Neuronal stem cell (in vitro differentiated cells): ENCODE results near the gene ZNF398.

Experiments
- DNase-seq: peaks from one replicate; pipeline ENCODE4 v3.0.0-alpha.2; 2013; ENCODE audit warnings: low spot score
- H2AFZ ChIP-seq: one replicate; pipeline ENCODE4 v1.6.1; 2013; ENCODE audit warnings: mild to moderate bottlenecking, low read length, inconsistent platforms
- H2AK5ac ChIP-seq: 2 replicates; pipeline ENCODE4 v1.6.1; 2013; ENCODE audit warnings: low read depth, mild to moderate bottlenecking, inconsistent platforms, low read length, moderate library complexity, mixed read lengths
- H2BK120ac ChIP-seq: 2 replicates; pipeline ENCODE4 v1.6.1; 2013; ENCODE audit warnings: low read depth, mild to moderate bottlenecking, inconsistent platforms, low read length, moderate library complexity, mixed read lengths
- H2BK12ac ChIP-seq: one replicate; pipeline ENCODE4 v1.6.1; 2013; ENCODE audit warnings: low read length, inconsistent platforms
- H2BK15ac ChIP-seq: 2 replicates; pipeline ENCODE4 v1.6.1; 2013; ENCODE audit warnings: mild to moderate bottlenecking, low read length, inconsistent platforms, mixed read lengths
- H2BK5ac ChIP-seq: one replicate; pipeline ENCODE4 v1.6.1; 2013; ENCODE audit warnings: inconsistent platforms, mild to moderate bottlenecking, low read length, moderate library complexity
- H3K14ac ChIP-seq: one replicate; pipeline ENCODE4 v1.6.1; 2013; ENCODE audit warnings: low read length, inconsistent platforms
- H3K18ac ChIP-seq: 2 replicates; pipeline ENCODE4 v1.6.1; 2013; ENCODE audit warnings: low read length, inconsistent platforms
- H3K23ac ChIP-seq: 2 replicates; pipeline ENCODE4 v1.6.1; 2013; ENCODE audit warnings: low read depth, mild to moderate bottlenecking, mixed read lengths, low read length, inconsistent platforms; ENCODE audit not compliant: poor library complexity
- H3K27ac ChIP-seq: replicated peaks from 3 replicates; pipeline ENCODE4 v1.5.1; 2013; ENCODE audit warnings: low read length, inconsistent platforms
- H3K27me3 ChIP-seq, 3 experiments: 2 replicates each; pipeline ENCODE4 v1.6.1; 2013; ENCODE audit warnings: low read length in 3 of 3, mild to moderate bottlenecking in 2 of 3, inconsistent platforms in 1 of 3, low read depth in 1 of 3, mixed read lengths in 1 of 3, moderate library complexity in 1 of 3; ENCODE audit not compliant: control insufficient read depth in 3 of 3, insufficient read depth in 3 of 3
- H3K36me3 ChIP-seq, 2 donors: replicated peaks in 1 of 2; 2 replicates each; pipeline ENCODE4 v1.6.1; 2013; ENCODE audit warnings: low read length in 2 of 2; ENCODE audit not compliant: control insufficient read depth in 2 of 2, insufficient read depth in 2 of 2
- H3K4ac ChIP-seq: 2 replicates; pipeline ENCODE4 v1.6.1; 2013; ENCODE audit warnings: inconsistent platforms, mild to moderate bottlenecking, low read length, moderate library complexity
- H3K4me1 ChIP-seq, 2 donors: 1 replicate in 1 of 2; 2 replicates in 1 of 2; pipeline ENCODE4 v1.6.1; 2013; ENCODE audit warnings: low read length in 2 of 2, low read depth in 1 of 2; ENCODE audit not compliant: control insufficient read depth in 2 of 2, insufficient read depth in 1 of 2
- H3K4me2 ChIP-seq: one replicate; pipeline ENCODE4 v1.6.1; 2013; ENCODE audit warnings: mild to moderate bottlenecking, low read length, inconsistent platforms; ENCODE audit not compliant: insufficient read depth, poor library complexity, severe bottlenecking
- H3K4me3 ChIP-seq, 2 donors: 2 replicates each; pipeline ENCODE4 v1.5.1; 2013; ENCODE audit warnings: low read length in 2 of 2, mild to moderate bottlenecking in 2 of 2, inconsistent platforms in 1 of 2, moderate library complexity in 1 of 2
- H3K79me1 ChIP-seq: one replicate; pipeline ENCODE4 v1.6.1; 2013; ENCODE audit warnings: low read depth, mild to moderate bottlenecking, inconsistent platforms, low read length, moderate library complexity
- H3K9ac ChIP-seq: one replicate; pipeline ENCODE4 v1.6.1; 2013; ENCODE audit warnings: mild to moderate bottlenecking, low read depth, low read length, inconsistent platforms; ENCODE audit not compliant: poor library complexity
- H3K9me3 ChIP-seq, 2 donors: replicated peaks in 1 of 2; 2 replicates each; pipeline versions ENCODE3 to v1.6.1; 2013; ENCODE audit warnings: low read length in 2 of 2, mild to moderate bottlenecking in 2 of 2, inconsistent platforms in 1 of 2, low read depth in 1 of 2, mixed read lengths in 1 of 2, moderate library complexity in 1 of 2; ENCODE audit not compliant: control insufficient read depth in 2 of 2, insufficient read depth in 1 of 2
- H4K8ac ChIP-seq: one replicate; pipeline ENCODE4 v1.6.1; 2013; ENCODE audit warnings: low read depth, mild to moderate bottlenecking, inconsistent platforms, low read length, moderate library complexity
- H4K91ac ChIP-seq: one replicate; pipeline ENCODE4 v1.6.1; 2013; ENCODE audit warnings: low read length, low read depth, mild to moderate bottlenecking, inconsistent platforms; ENCODE audit not compliant: poor library complexity
- WGBS, 2 donors: extraction: QIAGEN DNeasy Blood & Tissue Kit; methylation state at CpG; one replicate each; pipeline ENCODE4 v1.1.7; 2013; ENCODE audit warnings: missing lambda C conversion rate in 2 of 2, mixed read lengths in 1 of 2; ENCODE audit not compliant: insufficient read length in 2 of 2, insufficient replicate concordance in 1 of 2; ENCODE audit errors: extremely low coverage in 2 of 2; 5-methylcytosine and 5-hydroxymethylcytosine counted together

Gene ZNF398

DNA sequence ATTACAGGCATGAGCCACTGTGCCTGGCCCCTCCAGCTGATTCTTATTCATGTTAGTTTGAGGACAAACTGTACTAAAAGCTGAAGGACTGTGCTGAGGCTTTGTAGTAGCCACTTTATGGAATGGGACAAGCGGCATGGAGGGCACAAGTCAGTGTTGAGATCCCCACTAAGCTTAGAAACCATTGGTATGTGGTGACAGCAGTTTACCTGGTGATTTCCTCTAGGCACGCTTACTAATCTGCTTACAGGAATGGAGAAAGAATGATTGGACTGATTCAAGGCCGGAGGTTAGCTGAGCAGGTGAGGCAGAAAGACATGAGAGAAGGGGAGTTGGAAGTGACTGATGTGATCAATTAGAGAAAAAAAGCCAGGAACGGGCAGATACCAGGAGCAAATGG lies 3.7 kb downstream of the ZNF398 start:
- Histone ChIP-seq H3K27ac (no peak overlapping the region), H3K9me3 (no peaks in the 10 kb centered on the region), H2AFZ (no peak overlapping the region), H4K91ac (no peak overlapping the region), H3K4ac (no peak overlapping the region), H3K27me3 (no peaks in the 10 kb centered on the region), H3K18ac (no peak overlapping the region), H3K79me1 (peaks cover 19% of the 10 kb centered on the region), H2BK15ac (no peak overlapping the region), H2BK5ac (no peak overlapping the region), H3K4me3 (no peak overlapping the region), H4K8ac (no peak overlapping the region), H2AK5ac (no peak overlapping the region), H3K4me2 (no peak overlapping the region), H3K23ac (no peak overlapping the region), H3K14ac (no peak overlapping the region), H3K9ac (no peak overlapping the region), H3K36me3 (peaks cover 9 to 42% of the 10 kb centered on the region in 2 donors), H2BK12ac (no peak overlapping the region), H3K4me1 (no peaks in the 10 kb centered on the region), H2BK120ac (no peak overlapping the region)
- no peak for DNase-seq
- no CpG with 5 or more reads among the region's 4 CpGs for WGBS, 2 donors

GRCh38 chr7:149153346-149153745 lies 6.1 kb downstream of the ZNF398 start:
- Histone ChIP-seq H3K79me1 (peaks cover 9% of the 10 kb centered on the region), H3K27ac (no peak overlapping the region), H2BK120ac (no peak overlapping the region), H2BK15ac (no peak overlapping the region), H3K9me3 (no peaks in the 10 kb centered on the region), H2BK5ac (no peak overlapping the region), H4K8ac (no peak overlapping the region), H4K91ac (no peak overlapping the region), H2BK12ac (no peak overlapping the region), H3K4me2 (no peak overlapping the region), H3K18ac (no peak overlapping the region), H3K4me1 (no peaks in the 10 kb centered on the region), H3K4me3 (no peak overlapping the region), H3K27me3 (no peaks in the 10 kb centered on the region), H3K23ac (no peak overlapping the region), H3K36me3 (peaks cover 13 to 58% of the 10 kb centered on the region in 2 donors), H3K9ac (no peak overlapping the region), H2AK5ac (no peak overlapping the region), H3K4ac (no peak overlapping the region), H3K14ac (no peak overlapping the region), H2AFZ (no peak overlapping the region)
- no CpG with 5 or more reads among the region's 2 CpGs for WGBS, 2 donors
- no peak for DNase-seq

GRCh38 chr7:149154056-149154455 lies 6.8 kb downstream of the ZNF398 start:
- no peaks in the 10 kb centered on the region for H3K27me3 ChIP-seq
- H3K4me1 ChIP-seq: no peaks in the 10 kb centered on the region
- DNase-seq: no peak
- WGBS, 2 donors: no CpG with 5 or more reads among the region's 11 CpGs
- no peak overlapping the region for H3K23ac ChIP-seq
- peaks cover 13 to 60% of the 10 kb centered on the region in 2 donors for H3K36me3 ChIP-seq
- no peaks in the 10 kb centered on the region for H3K9me3 ChIP-seq
- peaks cover 9% of the 10 kb centered on the region for H3K79me1 ChIP-seq
- H3K9ac ChIP-seq: peak overlapping the region; percentile 60
- H2BK12ac ChIP-seq: no peak overlapping the region
- H3K4me2 ChIP-seq: no peak overlapping the region
- H2AFZ ChIP-seq: no peak overlapping the region
- H3K4ac ChIP-seq: no peak overlapping the region
- no peak overlapping the region for H2AK5ac ChIP-seq
- no peak overlapping the region for H4K8ac ChIP-seq
- no peak overlapping the region for H3K14ac ChIP-seq
- H3K4me3 ChIP-seq: peak overlapping the region in 1 of 2 donors; percentile 3
- no peak overlapping the region for H4K91ac ChIP-seq
- no peak overlapping the region for H2BK5ac ChIP-seq
- no peak overlapping the region for H2BK15ac ChIP-seq
- H3K18ac ChIP-seq: no peak overlapping the region
- H2BK120ac ChIP-seq: no peak overlapping the region
- H3K27ac ChIP-seq: no peak overlapping the region

DNA sequence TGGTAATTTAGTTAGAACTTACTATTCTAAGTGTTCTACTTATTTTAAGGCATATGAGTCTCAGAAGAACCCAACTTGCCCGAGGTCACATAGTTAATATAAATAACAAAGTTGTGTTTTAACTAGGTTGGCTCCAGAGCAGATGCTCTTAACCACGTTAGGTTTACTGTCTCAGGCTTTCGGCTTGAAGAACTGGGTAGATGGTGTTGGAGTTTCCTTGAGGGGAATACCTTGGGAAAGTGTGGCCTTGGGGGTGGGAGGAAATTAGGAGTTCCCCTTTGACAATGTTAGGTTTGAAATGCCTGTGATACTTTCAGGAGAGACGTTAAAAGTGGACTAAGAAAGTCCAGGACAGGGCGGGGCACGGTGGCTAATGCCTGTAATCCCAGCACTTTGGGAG lies 9.6 kb downstream of the ZNF398 start:
- H3K79me1 ChIP-seq: peaks cover 4% of the 10 kb centered on the region
- no CpG with 5 or more reads among the region's 6 CpGs for WGBS, 2 donors
- H2BK5ac ChIP-seq: no peak overlapping the region
- no peak overlapping the region for H3K14ac ChIP-seq
- no peak overlapping the region for H3K4ac ChIP-seq
- H3K9ac ChIP-seq: no peak overlapping the region
- H2BK15ac ChIP-seq: no peak overlapping the region
- H2AK5ac ChIP-seq: no peak overlapping the region
- H3K18ac ChIP-seq: no peak overlapping the region
- H3K4me1 ChIP-seq: no peaks in the 10 kb centered on the region
- H3K9me3 ChIP-seq: no peaks in the 10 kb centered on the region
- no peak overlapping the region for H4K91ac ChIP-seq
- no peak overlapping the region for H3K27ac ChIP-seq
- no peak overlapping the region for H4K8ac ChIP-seq
- H3K36me3 ChIP-seq: peaks cover 13 to 63% of the 10 kb centered on the region in 2 donors
- no peak overlapping the region for H3K23ac ChIP-seq
- H2AFZ ChIP-seq: no peak overlapping the region
- no peaks in the 10 kb centered on the region for H3K27me3 ChIP-seq
- no peak overlapping the region for H2BK120ac ChIP-seq
- no peak overlapping the region for H3K4me3 ChIP-seq
- DNase-seq: no peak
- H3K4me2 ChIP-seq: no peak overlapping the region
- H2BK12ac ChIP-seq: no peak overlapping the region
